ENCODE data around the gene ABCC9.
"Not testable (repeated sequence)": the region's sequence is repeated elsewhere in the genome, so short reads cannot be mapped to it uniquely, and the experiment has no call there.

ABCC9 gene

DNA sequence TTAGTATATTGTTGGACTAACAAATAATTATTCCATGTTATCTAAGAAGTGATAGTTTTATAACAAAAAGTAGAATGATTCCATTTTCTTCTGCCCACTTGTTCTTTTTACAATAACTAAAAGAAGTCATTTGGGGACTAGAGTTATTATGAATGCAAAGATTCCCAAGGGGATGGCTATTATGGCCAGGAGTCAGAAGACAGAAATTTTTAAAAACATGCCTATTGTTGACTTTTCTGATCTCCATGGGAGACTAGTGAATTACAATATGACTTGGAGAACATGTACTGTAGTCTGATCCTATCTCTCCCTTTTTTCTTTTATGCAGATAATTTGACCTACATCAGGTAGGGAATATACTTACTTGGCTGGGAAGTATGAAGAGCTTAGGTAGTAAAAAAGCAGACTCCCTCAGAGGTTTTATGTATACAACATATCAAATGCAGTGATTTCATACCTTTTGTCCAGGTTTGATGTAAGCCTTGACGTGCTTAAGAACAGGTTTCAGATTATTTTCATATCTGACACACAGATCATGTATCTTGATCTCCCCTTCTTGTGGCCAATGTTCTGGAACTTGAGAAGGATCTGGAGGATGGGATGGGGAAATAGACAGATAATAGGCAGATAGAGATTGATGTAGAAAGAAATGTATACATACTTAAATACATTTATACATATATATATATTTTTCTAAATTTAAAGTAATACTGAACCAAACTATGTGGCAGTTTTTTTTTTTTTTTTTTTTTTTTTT, 125.7 kb downstream of the ABCC9 start:
- DNase-seq (ENCODE audit: low spot score), result no peak

DNA sequence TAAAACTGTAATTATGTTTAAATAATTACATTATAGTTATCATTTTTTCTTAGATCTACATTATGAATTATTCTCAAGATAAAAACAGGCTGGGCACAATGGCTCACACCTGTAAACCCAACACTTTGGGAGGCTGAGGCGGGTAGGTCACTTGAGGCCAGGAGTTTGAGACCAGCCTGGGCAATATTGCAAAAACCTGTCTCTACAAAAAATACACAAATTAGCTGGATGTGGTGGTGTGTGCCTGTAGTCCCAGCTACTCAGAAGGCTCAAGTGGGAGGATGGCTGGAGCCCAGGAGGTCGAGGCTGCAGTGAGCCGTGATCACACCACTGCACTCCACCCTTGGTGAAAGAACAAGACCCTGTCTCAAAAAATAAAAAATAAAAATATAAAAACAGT, 126.4 kb downstream of the ABCC9 start:
- no peak for DNase-seq (ENCODE audit: low spot score)

DNA sequence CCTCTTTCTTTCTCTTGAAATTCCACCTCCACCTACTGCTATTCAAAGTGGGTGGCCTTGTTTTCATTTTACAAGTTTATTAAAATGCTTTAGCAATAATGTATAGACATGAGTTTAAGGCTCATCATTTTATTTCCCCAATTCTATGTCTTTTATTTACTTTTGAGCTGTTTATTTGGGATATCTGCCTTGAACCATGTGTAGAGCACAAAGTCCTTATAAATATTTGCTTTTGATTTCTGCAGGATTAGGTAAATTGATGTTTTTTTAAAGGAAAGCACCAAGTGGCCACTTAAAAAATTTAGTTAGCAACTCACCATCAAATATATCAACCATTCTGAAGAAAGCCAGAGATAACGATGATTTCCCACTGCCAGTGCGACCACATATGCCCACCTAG, 126.9 kb downstream of the ABCC9 start:
- no peak for DNase-seq (ENCODE audit: low spot score)

DNA sequence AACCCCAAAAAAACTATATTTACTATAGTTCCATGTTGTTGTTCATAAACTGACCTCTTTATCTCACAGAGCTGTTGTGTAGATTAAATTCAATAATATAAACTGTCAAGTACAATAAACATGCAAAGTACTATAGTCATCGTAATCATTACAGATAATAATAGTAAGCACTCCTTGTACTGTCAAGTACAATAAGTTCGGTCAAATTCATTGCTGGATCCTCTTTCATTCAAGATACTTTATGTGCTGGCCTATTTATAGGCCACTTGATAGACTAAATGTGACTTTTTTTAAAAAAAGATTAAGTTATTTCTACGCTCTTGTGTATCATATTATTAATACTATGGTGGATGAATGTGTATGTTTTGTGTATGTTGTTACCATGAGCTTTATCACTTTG, 127.5 kb downstream of the ABCC9 start:
- DNase-seq (ENCODE audit: low spot score), result no peak

- DNase-seq (ENCODE audit: low spot score), result no peak
These were observed 128.1 kb downstream of the ABCC9 start for GRCh38 chr12:21813125-21813524.

- not testable (repeated sequence) for DNase-seq (ENCODE audit: low spot score)
These were observed 128.9 kb downstream of the ABCC9 start for GRCh38 chr12:21812340-21812739.

DNA sequence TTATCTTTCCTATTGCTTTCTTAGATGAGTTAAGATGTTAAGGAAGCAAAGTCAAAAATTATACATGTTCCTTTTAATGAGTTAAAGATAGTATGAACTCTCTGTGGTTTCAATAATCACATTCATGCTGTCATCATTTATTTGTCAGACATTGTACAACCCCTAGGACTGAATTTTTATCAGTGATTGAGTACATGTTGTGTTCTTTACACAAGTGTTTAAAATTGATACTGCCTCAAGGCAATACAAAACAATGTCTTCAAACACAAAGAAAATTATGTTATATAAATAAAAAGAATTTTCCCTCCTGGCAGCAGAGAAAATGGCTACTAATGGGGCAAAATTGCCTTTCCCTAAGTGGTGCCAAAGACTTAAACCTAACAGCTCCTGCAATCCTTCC, 132.1 kb downstream of the ABCC9 start:
- no peak for DNase-seq (ENCODE audit: low spot score)

- DNase-seq (ENCODE audit: low spot score), result no peak
These were observed 135.0 kb downstream of the ABCC9 start for GRCh38 chr12:21806255-21806654.

GRCh38 chr12:21801522-21802288, 139.5 kb downstream of the ABCC9 start:
- DNase-seq (ENCODE audit: low spot score), result peak; percentile 88

DNA sequence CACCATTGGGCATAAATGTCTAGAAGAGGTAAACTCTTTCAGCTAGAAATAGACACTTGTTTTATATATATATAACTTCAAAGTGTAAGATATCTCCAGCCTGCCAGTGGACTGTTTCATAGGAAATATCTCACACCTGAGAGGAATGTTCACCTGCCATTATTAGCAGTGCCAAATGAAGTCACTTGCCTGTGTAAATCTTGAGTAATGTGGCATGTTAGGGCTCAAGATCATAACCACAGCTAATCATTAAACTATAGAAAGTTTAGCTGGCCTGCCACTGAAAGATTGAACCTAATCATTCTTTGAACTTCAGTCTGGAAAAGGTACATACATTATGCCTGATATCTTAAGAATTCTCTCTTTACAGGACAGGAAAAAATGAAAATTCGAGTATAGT, 141.2 kb downstream of the ABCC9 start:
- peak; percentile 70 for DNase-seq (ENCODE audit: low spot score)

- DNase-seq (ENCODE audit: low spot score), result no peak
These were observed 143.7 kb downstream of the ABCC9 start for GRCh38 chr12:21797539-21797938.

GRCh38 chr12:21795648-21796328, 145.4 kb downstream of the ABCC9 start:
- no peak for DNase-seq (ENCODE audit: low spot score)

DNA sequence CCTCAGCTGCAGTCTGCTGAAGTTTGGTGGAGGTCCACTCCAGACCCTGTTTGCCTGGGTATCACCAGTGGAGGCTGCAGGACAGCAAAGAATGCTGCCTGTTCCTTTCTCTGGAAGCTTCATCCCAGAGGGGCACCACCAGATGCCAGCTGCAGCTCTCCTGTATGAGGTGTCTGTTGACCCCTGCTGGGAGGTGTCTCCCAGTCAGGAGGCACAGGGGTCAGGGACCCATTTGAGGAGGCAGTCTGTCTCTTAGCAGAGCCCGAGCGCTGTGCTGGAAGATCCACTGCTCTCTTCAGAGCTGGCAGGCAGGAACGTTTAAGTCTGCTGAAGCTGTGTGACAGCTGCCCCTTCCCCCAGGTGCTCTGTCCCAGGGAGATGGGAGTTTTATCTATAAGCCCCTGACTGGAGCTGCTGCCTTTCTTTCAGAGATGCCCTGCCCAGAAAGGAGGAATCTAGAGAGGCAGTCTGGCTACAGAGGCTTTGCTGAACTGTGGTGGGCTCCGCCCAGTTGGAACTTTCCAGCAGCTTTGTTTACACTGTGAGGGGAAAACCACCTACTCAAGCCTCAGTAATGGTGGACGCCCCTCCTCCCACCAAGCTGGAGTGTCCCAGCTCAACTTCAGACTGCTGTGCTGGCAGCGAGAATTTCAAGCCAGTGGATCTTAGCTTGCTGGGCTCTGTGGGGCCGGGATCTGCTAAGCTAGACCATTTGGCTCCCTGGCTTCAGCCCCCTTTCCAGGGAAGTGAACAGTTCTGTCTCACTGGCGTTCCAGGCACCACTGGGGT, 146.2 kb downstream of the ABCC9 start:
- DNase-seq (ENCODE audit: low spot score), result not testable (repeated sequence)

- DNase-seq (ENCODE audit: low spot score), result not testable (repeated sequence)
These were observed 151.5 kb downstream of the ABCC9 start for GRCh38 chr12:21789687-21790086.

GRCh38 chr12:21788089-21788983, 152.9 kb downstream of the ABCC9 start:
- no peak for DNase-seq (ENCODE audit: low spot score)

DNA sequence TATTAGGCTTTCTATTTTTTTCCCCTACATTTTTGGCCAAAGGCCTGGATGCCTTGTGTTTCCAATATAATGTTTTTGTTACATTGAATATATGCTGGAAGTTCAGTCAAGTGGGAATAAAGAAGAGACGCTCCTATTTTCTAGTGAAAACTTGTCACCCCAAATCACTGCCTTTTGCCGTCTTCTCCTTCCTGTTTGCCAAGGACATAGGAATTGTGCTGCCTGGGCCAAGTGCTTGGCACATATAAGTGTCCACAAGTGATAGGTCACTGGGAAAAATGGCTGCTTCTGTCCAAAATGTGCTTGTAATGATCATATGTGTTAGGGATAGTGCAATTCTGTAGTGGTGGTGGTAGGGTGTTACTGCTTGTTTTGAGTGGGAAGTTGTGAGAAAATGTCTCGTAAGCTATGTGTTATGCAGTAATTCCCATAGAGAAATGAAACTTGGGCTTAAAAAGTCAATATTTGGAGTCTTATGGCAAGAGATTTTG, 155.1 kb downstream of the ABCC9 start:
- DNase-seq (ENCODE audit: low spot score), result no peak

DNA sequence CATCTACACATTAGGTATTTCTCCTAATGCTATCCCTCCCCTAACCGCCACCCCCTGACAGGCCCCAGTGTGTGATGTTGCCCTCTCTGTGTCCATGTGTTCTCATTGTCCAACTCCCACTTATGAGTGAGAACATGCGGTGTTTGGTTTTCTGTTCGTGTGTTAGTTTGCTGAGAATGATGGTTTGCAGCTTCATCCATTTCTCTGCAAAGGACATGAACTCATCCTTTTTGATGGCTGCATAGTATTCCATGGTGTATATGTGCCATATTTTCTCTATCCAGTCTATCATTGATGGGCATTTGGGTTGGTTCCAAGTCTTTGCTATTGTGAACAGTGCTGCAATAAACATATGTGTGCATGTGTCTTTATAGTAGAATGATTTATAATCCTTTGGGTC, 158.5 kb downstream of the ABCC9 start:
- not testable (repeated sequence) for DNase-seq (ENCODE audit: low spot score)

DNA sequence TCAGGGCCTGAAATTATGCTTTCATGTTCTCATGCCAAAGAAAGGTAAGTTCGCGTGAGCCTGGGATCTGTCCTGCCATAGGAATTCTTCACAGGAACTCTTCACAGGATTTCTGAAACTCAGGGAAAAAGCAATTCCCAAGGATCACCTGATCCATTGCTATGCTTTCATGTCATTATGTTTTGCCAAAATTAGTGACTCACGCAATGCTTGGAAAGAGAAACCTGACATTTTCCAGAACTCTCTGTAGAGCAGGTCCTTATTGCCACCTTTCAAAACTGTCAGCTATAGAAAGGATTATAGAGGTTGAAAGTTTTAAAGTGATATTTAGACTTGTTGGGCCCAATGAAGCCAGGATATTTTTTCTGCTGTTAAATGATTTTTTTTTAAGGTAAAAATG, 160.4 kb downstream of the ABCC9 start:
- no peak for DNase-seq (ENCODE audit: low spot score)

GRCh38 chr12:21776175-21776574, 165.1 kb downstream of the ABCC9 start:
- DNase-seq (ENCODE audit: low spot score), result no peak

- no peak for DNase-seq (ENCODE audit: low spot score)
These were observed 165.9 kb downstream of the ABCC9 start for GRCh38 chr12:21775133-21775820.
